Keratinocyte (primary cell): ENCODE measurements around the gene OPN5. TPM values are rescaled to one million over a fixed set of nuclear protein-coding genes. Genes with fewer than 3 reads are reported as not detected.

ENCODE experiments used
- DNase-seq: peaks from one replicate; pipeline ENCODE4 v3.0.0-alpha.2; 2011; ENCODE audit warnings: low read depth, missing footprints, low spot score
- FAIRE-seq: peaks from 2 replicates; lab custom pipeline; 2011; peaks lifted over from hg19 to GRCh38; lab: Jason Lieb, UNC
- H2AFZ ChIP-seq: 2 replicates; pipeline ENCODE4 v1.6.0; 2012; ENCODE audit warnings: low read length, control low read depth, inconsistent platforms; ENCODE audit not compliant: control insufficient read depth
- H3K27ac ChIP-seq: 2 replicates; pipeline ENCODE4 v1.5.1; 2011; ENCODE audit warnings: low read length; ENCODE audit not compliant: control insufficient read depth, insufficient read depth
- H3K27me3 ChIP-seq: 3 replicates; pipeline ENCODE4 v1.6.0; 2011; ENCODE audit warnings: low read length; ENCODE audit not compliant: control insufficient read depth, insufficient read depth; ENCODE audit errors: extremely low read depth
- H3K36me3 ChIP-seq, 2 experiments: 2 replicates in 1 of 2; 3 replicates in 1 of 2; pipeline ENCODE4 v1.5.1; 2011; ENCODE audit warnings: low read length in 2 of 2, mild to moderate bottlenecking in 1 of 2; ENCODE audit not compliant: control insufficient read depth in 2 of 2, insufficient read depth in 2 of 2; ENCODE audit errors: extremely low read depth in 1 of 2
- H3K4me1 ChIP-seq: 3 replicates; pipeline ENCODE4 v1.5.1; 2011; ENCODE audit warnings: low read length; ENCODE audit not compliant: control insufficient read depth, insufficient read depth; ENCODE audit errors: extremely low read depth
- H3K4me2 ChIP-seq: 3 replicates; pipeline ENCODE4 v1.6.0; 2011; ENCODE audit warnings: low read depth, low read length; ENCODE audit not compliant: control insufficient read depth, insufficient read depth; ENCODE audit errors: extremely low read depth
- H3K4me3 ChIP-seq, 3 experiments: fragments of 200-600 bp in 1 of 3; sonication (generic) in 1 of 3; 2 replicates in 2 of 3; 3 replicates in 1 of 3; pipeline ENCODE4 v1.5.1; 2011 to 2016; ENCODE audit warnings: low read length in 3 of 3, mild to moderate bottlenecking in 3 of 3, control low read depth in 2 of 3, inconsistent platforms in 1 of 3, low read depth in 1 of 3, mixed read lengths in 1 of 3, mixed run types in 1 of 3, moderate library complexity in 1 of 3; ENCODE audit not compliant: control insufficient read depth in 2 of 3, insufficient read depth in 2 of 3; ENCODE audit errors: extremely low read depth in 1 of 3
- H3K79me2 ChIP-seq: 2 replicates; pipeline ENCODE4 v1.6.0; 2012; ENCODE audit warnings: low read length; ENCODE audit not compliant: control insufficient read depth, insufficient read depth
- H3K9ac ChIP-seq: 3 replicates; pipeline ENCODE4 v1.6.0; 2011; ENCODE audit warnings: low read length; ENCODE audit not compliant: control insufficient read depth, insufficient read depth; ENCODE audit errors: extremely low read depth
- H3K9me1 ChIP-seq: 3 replicates; pipeline ENCODE4 v1.6.0; 2011; ENCODE audit warnings: low read length; ENCODE audit not compliant: control insufficient read depth, insufficient read depth; ENCODE audit errors: extremely low read depth
- H3K9me3 ChIP-seq: 2 replicates; pipeline ENCODE4 v1.5.1; 2012; ENCODE audit warnings: low read depth, low read length; ENCODE audit not compliant: control insufficient read depth
- H4K20me1 ChIP-seq: 3 replicates; pipeline ENCODE4 v1.6.0; 2011; ENCODE audit warnings: low read length; ENCODE audit not compliant: control insufficient read depth, insufficient read depth; ENCODE audit errors: extremely low read depth
- CTCF ChIP-seq, 3 experiments: IDR thresholded peaks in 1 of 3; conservative IDR thresholded peaks in 1 of 3; optimal IDR thresholded peaks in 1 of 3; 2 replicates in 2 of 3; 3 replicates in 1 of 3; pipeline versions ENCODE3 to v1.5.1; 2011; ENCODE audit warnings: low read length in 3 of 3, mild to moderate bottlenecking in 3 of 3, moderate library complexity in 2 of 3, control low read depth in 1 of 3, inconsistent platforms in 1 of 3; ENCODE audit not compliant: insufficient read depth in 2 of 3; ENCODE audit errors: extremely low read depth in 1 of 3
- EZH2 ChIP-seq: IDR thresholded peaks from one replicate; pipeline ENCODE4 v1.6.1; 2012; ENCODE audit warnings: inconsistent platforms, mild to moderate bottlenecking, low read length, moderate library complexity
- dilution Hi-C: fragments of 300-500 bp; cut with MboI; formaldehyde crosslinking; loops from one replicate; pipeline ENCODE4 v1.7.0; 2020; ENCODE audit warnings: low sequenced_read_pairs; ENCODE audit not compliant: extremely low pct_ligation_motif_present
- polyA plus RNA-seq, 5 experiments: library from polyadenylated mRNA; depleted of rRNA in 3 of 5; stranded (reverse) in 3 of 5; stranded (forward) in 1 of 5; unstranded in 1 of 5; fragments of >200 nt; gene quantifications; 1 replicate in 1 of 5; 2 replicates in 3 of 5; 3 replicates in 1 of 5; pipeline versions ENCODE4 v1.2.1 to v1.2.3, GENCODE V29; 2011 to 2012; ENCODE audit warnings: missing spikeins in 2 of 5, low read depth in 1 of 5, low replicate concordance in 1 of 5

Gene OPN5
- polyA plus RNA-seq, 1 donor (not counting 4 experiments of a cell fraction or from before 2014, with no cell fraction given) = not detected

GRCh38 chr6:47839645-47840044 lies 57.8 kb downstream of the OPN5 start:
- no peaks in the 10 kb centered on the region for H3K9me3 ChIP-seq
- H3K4me2 ChIP-seq = no peak overlapping the region
- H2AFZ ChIP-seq = no peak overlapping the region
- H3K79me2 ChIP-seq = no peaks in the 10 kb centered on the region
- FAIRE-seq (no peak), DNase-seq (no peak)
- no peaks in the 10 kb centered on the region for H4K20me1 ChIP-seq
- dilution Hi-C loops = no loop called here
- H3K9me1 ChIP-seq = no peaks in the 10 kb centered on the region
- H3K36me3 ChIP-seq = no peaks in the 10 kb centered on the region
- H3K9ac ChIP-seq = no peak overlapping the region
- no peaks in the 10 kb centered on the region for H3K4me1 ChIP-seq
- no peak overlapping the region for H3K27ac ChIP-seq
- TF ChIP-seq CTCF (optimal IDR thresholded peaks at IDR 0.05 in 1 of 3, IDR thresholded peaks at IDR 0.05 in 1 of 3, conservative IDR thresholded peaks at IDR 0.05 in 1 of 3; ENCODE audit: extremely low read depth in 1 of 3, insufficient read depth in 2 of 3, low read length in 3 of 3) = no peak
- no peak for TF ChIP-seq EZH2
- no peak overlapping the region for H3K4me3 ChIP-seq
- no peaks in the 10 kb centered on the region for H3K27me3 ChIP-seq

GRCh38 chr6:47844881-47845280 lies 63.0 kb downstream of the OPN5 start:
- H3K4me1 ChIP-seq = no peaks in the 10 kb centered on the region
- no peaks in the 10 kb centered on the region for H4K20me1 ChIP-seq
- no peak overlapping the region for H3K4me3 ChIP-seq
- FAIRE-seq (no peak), DNase-seq (no peak)
- no peaks in the 10 kb centered on the region for H3K9me1 ChIP-seq
- H3K9me3 ChIP-seq = no peaks in the 10 kb centered on the region
- no peaks in the 10 kb centered on the region for H3K27me3 ChIP-seq
- H3K4me2 ChIP-seq = no peak overlapping the region
- H3K36me3 ChIP-seq = no peaks in the 10 kb centered on the region
- dilution Hi-C loops = no loop called here
- H3K27ac ChIP-seq = no peak overlapping the region
- H3K79me2 ChIP-seq = no peaks in the 10 kb centered on the region
- no peak overlapping the region for H2AFZ ChIP-seq
- TF ChIP-seq EZH2 = no peak
- no peak for TF ChIP-seq CTCF (optimal IDR thresholded peaks at IDR 0.05 in 1 of 3, IDR thresholded peaks at IDR 0.05 in 1 of 3, conservative IDR thresholded peaks at IDR 0.05 in 1 of 3; ENCODE audit: extremely low read depth in 1 of 3, insufficient read depth in 2 of 3, low read length in 3 of 3)
- no peak overlapping the region for H3K9ac ChIP-seq
